T-cell (primary cell): ENCODE results near the gene HSD17B1. TPM values are rescaled to one million over a fixed set of nuclear protein-coding genes. Genes with fewer than 3 reads are reported as not detected.

Experiments used
- ATAC-seq, 4 experiments: fragments of 200-7000 bp in 3 of 4; fragments of 150-1000 bp in 1 of 4; cut with Tn5 transposase; replicated peaks in 1 of 4; 1 replicate in 3 of 4; 2 replicates in 1 of 4; pipeline ENCODE4 v1.10.0; 2021; ENCODE audit warnings: moderate library complexity in 3 of 4, mild to moderate bottlenecking in 2 of 4, moderate number of reproducible peaks in 1 of 4
- CTCF ChIA-PET, 2 donors: fragments of 300-600 bp; sonication (Branson Sonifier 250); formaldehyde crosslinking; loops; one replicate each; lab custom pipeline; 2022; ENCODE audit warnings: antibody characterized with exemption in 2 of 2; lab: Charles Lee
- POLR2A ChIA-PET, 2 donors: fragments of 300-600 bp; sonication (Branson Sonifier 250); formaldehyde crosslinking; loops; one replicate each; lab custom pipeline; 2022; ENCODE audit warnings: antibody characterized with exemption in 2 of 2; lab: Charles Lee
- DNase-seq, 35 experiments: peaks; one replicate each; pipeline versions ENCODE4 v3.0.0 to v3.0.0-alpha.2; 2013 to 2023
- H3K27ac ChIP-seq: one replicate; pipeline ENCODE4 v1.5.1; 2013; ENCODE audit warnings: low read length
- H3K27me3 ChIP-seq, 2 experiments: replicated peaks in 1 of 2; 1 replicate in 1 of 2; 2 replicates in 1 of 2; pipeline versions ENCODE4 v1.6.1 to v1.7.0; 2013; ENCODE audit warnings: low read length in 1 of 2, mixed read lengths in 1 of 2; ENCODE audit not compliant: control insufficient read depth in 2 of 2, insufficient read depth in 2 of 2; ENCODE audit errors: extremely low read depth in 1 of 2
- H3K36me3 ChIP-seq, 2 donors: 1 replicate in 1 of 2; 2 replicates in 1 of 2; pipeline versions ENCODE4 v1.6.1 to v1.7.0; 2013; ENCODE audit warnings: low read length in 1 of 2; ENCODE audit not compliant: control insufficient read depth in 2 of 2, insufficient read depth in 1 of 2; ENCODE audit errors: extremely low read depth in 1 of 2
- H3K4me1 ChIP-seq, 2 experiments: 1 replicate in 1 of 2; 2 replicates in 1 of 2; pipeline versions ENCODE4 v1.6.1 to v1.7.0; 2013; ENCODE audit warnings: low read length in 2 of 2, mixed read lengths in 1 of 2; ENCODE audit not compliant: insufficient read depth in 2 of 2, control insufficient read depth in 1 of 2; ENCODE audit errors: extremely low read depth in 1 of 2
- H3K4me3 ChIP-seq, 2 donors: 1 replicate in 1 of 2; 2 replicates in 1 of 2; pipeline versions ENCODE4 v1.5.1 to v1.7.0; 2013; ENCODE audit warnings: mild to moderate bottlenecking in 2 of 2, low read length in 1 of 2, moderate library complexity in 1 of 2; ENCODE audit not compliant: control insufficient read depth in 1 of 2; ENCODE audit errors: extremely low read depth in 1 of 2
- H3K9me3 ChIP-seq: 2 replicates; pipeline ENCODE4 v1.7.0; 2013
- H3K27ac Mint-ChIP-seq, 2 donors: one replicate each; pipeline ENCODE4 v1.8.0; 2020 to 2021; ENCODE audit warnings: mild to moderate bottlenecking in 2 of 2, mixed read lengths in 2 of 2
- H3K27me3 Mint-ChIP-seq, 2 donors: one replicate each; pipeline ENCODE4 v1.8.0; 2021 to 2022; ENCODE audit warnings: mixed read lengths in 2 of 2
- H3K36me3 Mint-ChIP-seq: one replicate; pipeline ENCODE4 v1.8.0; 2021; ENCODE audit warnings: mixed read lengths
- H3K4me1 Mint-ChIP-seq, 3 donors: one replicate each; pipeline ENCODE4 v1.8.0; 2020 to 2022; ENCODE audit warnings: mixed read lengths in 3 of 3, mild to moderate bottlenecking in 1 of 3
- H3K4me3 Mint-ChIP-seq, 3 donors: one replicate each; pipeline ENCODE4 v1.8.0; 2020 to 2022; ENCODE audit warnings: mild to moderate bottlenecking in 3 of 3, mixed read lengths in 3 of 3, moderate library complexity in 3 of 3
- H3K9me3 Mint-ChIP-seq, 3 donors: one replicate each; pipeline ENCODE4 v1.8.0; 2020 to 2022; ENCODE audit warnings: mixed read lengths in 3 of 3
- WGBS: methylation state at CpG from one replicate; pipeline ENCODE4 v1.1.5; 2013; ENCODE audit warnings: missing lambda C conversion rate; ENCODE audit not compliant: insufficient coverage; 5-methylcytosine and 5-hydroxymethylcytosine counted together
- total RNA-seq, 35 experiments: library from RNA in 6 of 35; stranded (reverse) in 6 of 35; fragments of 120-200 nt in 1 of 35; gene quantifications; one replicate each; pipeline versions ENCODE4 v1.2.1 to v1.2.4 and lab custom pipeline; 2013 to 2026

Gene HSD17B1
- total RNA-seq, 5 donors from 2014 or later (not counting 1 experiment from before 2014, with no cell fraction given), result 1.2 to 2.2 (median 1.4) TPM

DNA sequence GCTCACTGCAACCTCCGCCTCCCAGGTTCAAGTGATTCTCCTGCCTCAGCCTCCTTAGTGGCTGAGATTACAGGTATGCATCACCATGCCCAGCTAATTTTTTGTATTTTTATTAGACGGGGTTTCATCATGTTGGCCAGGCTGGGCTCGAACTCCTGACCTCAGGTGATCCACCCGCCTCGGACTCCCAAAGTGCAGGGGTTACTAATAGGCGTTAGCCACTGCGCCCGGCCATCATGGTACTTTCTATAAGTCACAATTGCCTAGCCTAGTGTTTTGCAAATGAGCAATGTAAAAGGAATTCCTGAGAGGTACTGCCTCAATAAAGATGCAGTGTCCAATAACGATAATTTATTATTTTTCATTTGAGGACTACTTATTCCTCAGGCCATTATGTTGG, 38.7 kb downstream of the HSD17B1 start:
- H3K36me3 ChIP-seq, result peaks cover 6 to 56% of the 10 kb centered on the region in 2 donors
- ChIA-PET CTCF (interaction anchor here in 1 of 2 donors (2.3 kb wide), 1 partner anchor 13 kb away, joined by 8 read pairs; the partner anchor contains the start of gene PSMC3IP), POLR2A (no interaction called here)
- DNase-seq (no peak), ATAC-seq (no peak)
- no peak overlapping the region for H3K4me3 Mint-ChIP-seq
- H3K4me1 Mint-ChIP-seq, result peaks cover 2 to 24% (median 14%) of the 10 kb centered on the region in 3 donors
- no peaks in the 10 kb centered on the region for H3K9me3 Mint-ChIP-seq
- H3K27me3 ChIP-seq, result no peaks in the 10 kb centered on the region
- no peak overlapping the region for H3K4me3 ChIP-seq
- peaks cover 32% of the 10 kb centered on the region for H3K36me3 Mint-ChIP-seq
- H3K9me3 ChIP-seq, result no peaks in the 10 kb centered on the region
- H3K27me3 Mint-ChIP-seq, result no peaks in the 10 kb centered on the region
- no peaks in the 10 kb centered on the region for H3K4me1 ChIP-seq
- no peak overlapping the region for H3K27ac Mint-ChIP-seq
- WGBS, result 97% methylated on average over 8 of the region's 9 CpGs
- H3K27ac ChIP-seq, result no peak overlapping the region

DNA sequence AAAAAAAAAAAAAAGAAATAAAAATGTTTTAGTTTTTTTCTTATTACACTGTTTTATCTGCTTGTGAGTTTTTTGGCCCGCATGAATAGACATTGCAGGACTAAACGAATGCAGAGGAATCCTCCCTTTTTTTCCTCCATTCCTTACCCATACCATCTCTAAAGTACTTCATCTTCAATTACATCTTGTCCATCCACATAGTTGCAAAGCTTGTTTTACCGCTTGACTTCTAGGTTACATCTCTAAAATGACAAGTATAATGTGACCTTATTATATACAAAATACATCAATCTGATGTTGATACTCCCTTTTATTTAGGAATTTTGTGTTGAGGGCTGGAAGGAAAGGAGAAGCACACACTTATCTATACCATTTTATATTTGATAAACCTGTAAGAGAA, 43.7 kb downstream of the HSD17B1 start:
- Mint-ChIP-seq H3K4me1 (peaks cover 25 to 41% (median 33%) of the 10 kb centered on the region in 3 donors), H3K27me3 (no peaks in the 10 kb centered on the region), H3K9me3 (no peaks in the 10 kb centered on the region), H3K27ac (peak overlapping the region in 1 of 2 donors; percentile 28), H3K36me3 (peaks cover 12% of the 10 kb centered on the region), H3K4me3 (no peak overlapping the region)
- CTCF ChIA-PET, result interaction anchor here in 1 of 2 donors (0.6 kb wide), 1 partner anchor 147 kb away, joined by 4 read pairs; no protein-coding TSS in a partner anchor
- Histone ChIP-seq H3K4me1 (peaks cover 0 to 16% of the 10 kb centered on the region in 2 experiments), H3K27ac (no peak overlapping the region), H3K36me3 (peaks cover 2 to 26% of the 10 kb centered on the region in 2 donors), H3K4me3 (no peak overlapping the region), H3K27me3 (no peaks in the 10 kb centered on the region), H3K9me3 (no peaks in the 10 kb centered on the region)
- ATAC-seq (no peak), DNase-seq (no peak)
- POLR2A ChIA-PET, result no interaction called here
- no CpG with 5 or more reads among the region's 3 CpGs for WGBS

DNA sequence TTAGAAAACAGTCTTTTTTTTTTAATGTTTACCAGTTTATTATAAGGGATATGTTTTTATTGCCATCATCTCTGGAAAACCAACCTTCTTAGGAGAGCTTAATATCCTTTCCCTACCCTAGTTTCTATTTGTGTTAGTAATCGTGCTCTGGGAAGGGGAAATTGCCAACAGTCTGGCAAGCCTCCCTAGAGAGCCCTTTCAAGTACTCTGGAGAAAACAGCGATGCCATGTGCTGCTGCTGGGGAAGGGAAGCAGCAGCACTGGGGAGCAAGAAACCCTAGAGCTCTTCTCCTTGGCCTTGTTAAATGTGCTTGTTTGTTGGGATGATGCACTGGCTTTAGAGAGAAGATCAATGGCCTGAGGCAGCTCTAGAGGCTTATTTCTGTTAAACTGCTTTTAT, 46.2 kb downstream of the HSD17B1 start:
- H3K4me1 ChIP-seq, result peaks cover 0 to 16% of the 10 kb centered on the region in 2 experiments
- Mint-ChIP-seq H3K36me3 (peaks cover 15% of the 10 kb centered on the region), H3K27ac (peak overlapping the region in 1 of 2 donors; percentile 19), H3K9me3 (no peaks in the 10 kb centered on the region), H3K27me3 (no peaks in the 10 kb centered on the region), H3K4me3 (peak overlapping the region in 1 of 3 donors; percentile 15), H3K4me1 (peaks cover 35 to 44% (median 41%) of the 10 kb centered on the region in 3 donors)
- ChIA-PET CTCF (interaction anchor here in 1 of 2 donors (0.9 kb wide), 1 partner anchor 9 kb away, joined by 3 read pairs; no protein-coding TSS in a partner anchor), POLR2A (interaction anchor here in 1 of 2 donors (0.5 kb wide), 1 partner anchor 459 kb away, joined by 4 read pairs; no protein-coding TSS in a partner anchor)
- no peaks in the 10 kb centered on the region for H3K27me3 ChIP-seq
- ATAC-seq (no peak), DNase-seq (no peak)
- no peak overlapping the region for H3K4me3 ChIP-seq
- H3K36me3 ChIP-seq, result peaks cover 2 to 25% of the 10 kb centered on the region in 2 donors
- no peaks in the 10 kb centered on the region for H3K9me3 ChIP-seq
- no CpG with 5 or more reads among the region's 2 CpGs for WGBS
- H3K27ac ChIP-seq, result no peak overlapping the region

DNA sequence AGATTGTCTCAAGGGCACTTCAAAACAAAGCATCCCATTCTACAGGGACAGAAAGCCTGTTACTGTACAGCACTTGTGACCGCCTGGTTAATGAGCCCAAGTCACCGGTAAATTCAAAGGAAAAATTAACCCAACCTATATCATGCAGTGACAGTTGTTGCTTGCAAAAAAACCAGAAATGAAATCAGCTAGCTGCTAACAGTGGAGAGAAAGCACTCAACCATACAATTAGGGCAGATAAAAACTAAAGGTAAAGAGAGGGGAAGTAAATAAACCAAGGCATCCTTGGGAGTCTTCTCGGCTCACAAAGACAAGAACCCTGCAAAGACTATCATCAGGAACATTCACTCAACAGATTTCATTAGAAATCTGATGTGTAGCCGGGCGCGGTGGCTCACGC, 50.6 kb downstream of the HSD17B1 start:
- H3K4me1 Mint-ChIP-seq, result peaks cover 69 to 77% (median 76%) of the 10 kb centered on the region in 3 donors
- no CpG with 5 or more reads among the region's 7 CpGs for WGBS

More for the DNA sequence above, 50.6 kb downstream of the HSD17B1 start:
- peaks cover 24 to 41% of the 10 kb centered on the region in 2 experiments for H3K4me1 ChIP-seq
- POLR2A ChIA-PET, result no interaction called here
- H3K4me3 ChIP-seq, result no peak overlapping the region
- no peaks in the 10 kb centered on the region for H3K27me3 ChIP-seq
- Mint-ChIP-seq H3K27ac (no peak overlapping the region), H3K36me3 (peaks cover 29% of the 10 kb centered on the region), H3K27me3 (no peaks in the 10 kb centered on the region), H3K9me3 (no peaks in the 10 kb centered on the region), H3K4me3 (peak overlapping the region in 1 of 3 donors; percentile 43)
- no peak overlapping the region for H3K27ac ChIP-seq
- no peaks in the 10 kb centered on the region for H3K9me3 ChIP-seq
- ATAC-seq (no peak), DNase-seq (no peak)
- CTCF ChIA-PET, result no interaction called here
- H3K36me3 ChIP-seq, result peaks cover 0 to 19% of the 10 kb centered on the region in 2 donors

Other genes starting within 250 kb of the HSD17B1 start
- 100 to 1,000 TPM; 113 to 242 (median 129) TPM for gene STAT3, start 164.5 kb upstream of the HSD17B1 start, total RNA-seq
- 1 to 10 TPM in 4 of 5 donors, under 1 TPM in 1; 0.83 to 2.3 (median 2.1) TPM for gene CAVIN1, start 129.7 kb upstream of the HSD17B1 start, total RNA-seq
- 10 to 100 TPM; 11.1 to 18.0 (median 14.9) TPM for gene ATP6V0A1, start 94.0 kb upstream of the HSD17B1 start, total RNA-seq
- 10 to 100 TPM; 13.2 to 35.1 (median 28.8) TPM for gene NAGLU, start 16.7 kb upstream of the HSD17B1 start, total RNA-seq
- 10 to 100 TPM; 43.2 to 79.0 (median 74.9) TPM for gene COASY, start 9.2 kb downstream of the HSD17B1 start, total RNA-seq
- 10 to 100 TPM; 31.4 to 68.9 (median 61.2) TPM for gene MLX, start 14.2 kb downstream of the HSD17B1 start, total RNA-seq
- gene PSMC3IP, start 24.8 kb downstream of the HSD17B1 start, total RNA-seq, result 1 to 10 TPM; 2.2 to 4.3 (median 3.2) TPM
- 100 to 1,000 TPM in 3 of 5 donors, 10 to 100 TPM in 2; 72.4 to 150 (median 139) TPM for gene RETREG3, start 56.5 kb downstream of the HSD17B1 start, total RNA-seq
- 10 to 100 TPM in 3 of 5 donors, 1 to 10 TPM in 2; 6.5 to 18.9 (median 16.2) TPM for gene TUBG1, start 56.8 kb downstream of the HSD17B1 start, total RNA-seq
- 10 to 100 TPM; 13.7 to 22.3 (median 20.5) TPM for gene TUBG2, start 106.4 kb downstream of the HSD17B1 start, total RNA-seq
- 1 to 10 TPM in 1 of 5 donors, under 1 TPM in 4; 0.13 to 2.5 (median 0.58) TPM for gene PLEKHH3, start 124.1 kb downstream of the HSD17B1 start, total RNA-seq
- gene CCR10, start 128.9 kb downstream of the HSD17B1 start, total RNA-seq, result 1 to 10 TPM in 4 of 5 donors, under 1 TPM in 1; 0.53 to 7.8 (median 1.3) TPM
- 10 to 100 TPM in 1 of 5 donors, 1 to 10 TPM in 4; 2.2 to 18.3 (median 3.0) TPM for gene CNTNAP1, start 129.6 kb downstream of the HSD17B1 start, total RNA-seq
- 100 to 1,000 TPM in 4 of 5 donors, 10 to 100 TPM in 1; 87.1 to 161 (median 146) TPM for gene EZH1, start 192.1 kb downstream of the HSD17B1 start, total RNA-seq
- not detected for gene RAMP2, start 208.3 kb downstream of the HSD17B1 start, total RNA-seq
- gene VPS25, start 220.5 kb downstream of the HSD17B1 start, total RNA-seq, result 10 to 100 TPM; 34.7 to 42.5 (median 38.7) TPM
- gene WNK4, start 227.7 kb downstream of the HSD17B1 start, total RNA-seq, result 1 to 10 TPM in 1 of 5 donors, under 1 TPM in 3, not detected in 1; 0.38 to 1.3 (median 0.60) TPM
- gene COA3, start 245.8 kb downstream of the HSD17B1 start, total RNA-seq, result 10 to 100 TPM in 4 of 5 donors, 1 to 10 TPM in 1; 7.9 to 32.4 (median 29.8) TPM
- gene CNTD1, start 245.9 kb downstream of the HSD17B1 start, total RNA-seq, result not detected